ENCODE results near the gene TLR10. TPM values are rescaled to one million over a fixed set of nuclear protein-coding genes. Genes with fewer than 3 reads are reported as not detected.
"Not testable (repeated sequence)": the region's sequence is repeated elsewhere in the genome, so short reads cannot be mapped to it uniquely, and the experiment has no call there.

TLR10 gene
- polyA plus RNA-seq, 1 experiment = not detected

DNA sequence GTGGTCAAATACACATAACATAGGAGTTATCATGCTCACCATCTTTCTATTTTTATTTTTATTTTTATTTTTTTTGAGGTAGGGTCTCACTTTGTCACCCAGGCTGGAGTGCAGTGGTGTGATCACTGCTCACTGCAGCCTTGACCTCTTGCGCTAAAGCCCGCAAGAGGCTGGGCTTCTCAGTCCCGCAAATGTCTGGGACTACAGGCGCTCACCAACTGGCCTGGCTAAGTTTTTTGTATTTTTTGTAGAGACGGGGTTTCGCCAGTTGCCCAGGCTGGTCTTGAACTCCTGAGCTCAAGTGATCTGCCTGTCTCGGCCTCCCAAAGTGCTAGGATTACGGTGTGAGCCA, 295 bp upstream of the TLR10 start:
- Histone ChIP-seq H3K4me3 (ENCODE audit: low read depth, low read length) (no peak overlapping the region), H3K27me3 (ENCODE audit: control insufficient read depth, insufficient read depth, low read length) (no peaks in the 10 kb centered on the region), H3K36me3 (ENCODE audit: control insufficient read depth, insufficient read depth, low read length) (no peaks in the 10 kb centered on the region)
- CTCF ChIA-PET = interaction anchor here (0.7 to 5.7 kb wide), 18 partner anchors 8 to 736 kb away, joined by 3 to 113 read pairs (median 6); partner anchors contain the start of gene TLR1
- TF ChIP-seq, protein P1, sequence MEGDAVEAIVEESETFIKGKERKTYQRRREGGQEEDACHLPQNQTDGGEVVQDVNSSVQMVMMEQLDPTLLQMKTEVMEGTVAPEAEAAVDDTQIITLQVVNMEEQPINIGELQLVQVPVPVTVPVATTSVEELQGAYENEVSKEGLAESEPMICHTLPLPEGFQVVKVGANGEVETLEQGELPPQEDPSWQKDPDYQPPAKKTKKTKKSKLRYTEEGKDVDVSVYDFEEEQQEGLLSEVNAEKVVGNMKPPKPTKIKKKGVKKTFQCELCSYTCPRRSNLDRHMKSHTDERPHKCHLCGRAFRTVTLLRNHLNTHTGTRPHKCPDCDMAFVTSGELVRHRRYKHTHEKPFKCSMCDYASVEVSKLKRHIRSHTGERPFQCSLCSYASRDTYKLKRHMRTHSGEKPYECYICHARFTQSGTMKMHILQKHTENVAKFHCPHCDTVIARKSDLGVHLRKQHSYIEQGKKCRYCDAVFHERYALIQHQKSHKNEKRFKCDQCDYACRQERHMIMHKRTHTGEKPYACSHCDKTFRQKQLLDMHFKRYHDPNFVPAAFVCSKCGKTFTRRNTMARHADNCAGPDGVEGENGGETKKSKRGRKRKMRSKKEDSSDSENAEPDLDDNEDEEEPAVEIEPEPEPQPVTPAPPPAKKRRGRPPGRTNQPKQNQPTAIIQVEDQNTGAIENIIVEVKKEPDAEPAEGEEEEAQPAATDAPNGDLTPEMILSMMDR (IDR thresholded peaks at IDR 0.05; ENCODE audit: insufficient read depth, low read depth, low read length) = no peak
- POLR2A ChIA-PET = no interaction called here
- no peak for DNase-seq (ENCODE audit: low read depth)

DNA sequence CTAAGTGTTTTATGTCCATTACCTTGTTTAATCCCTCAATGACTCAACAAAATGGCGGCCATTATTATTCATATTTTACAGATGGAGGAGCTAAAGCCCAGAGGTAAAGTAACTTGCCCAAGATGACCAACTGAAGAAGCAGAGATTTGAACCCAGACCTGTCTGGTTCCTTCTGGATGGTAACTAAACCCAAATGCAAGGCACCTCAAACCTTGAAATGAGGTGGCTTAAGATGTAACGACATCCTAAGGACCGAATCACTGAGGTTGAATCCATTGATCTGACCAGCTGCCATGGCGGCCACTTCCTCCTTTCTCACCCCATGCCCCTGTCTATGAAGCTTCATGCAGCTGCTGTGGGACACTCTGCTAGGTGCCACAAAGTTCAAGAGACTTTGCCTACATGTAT, 932 bp downstream of the TLR10 start:
- POLR2A ChIA-PET = no interaction called here
- TF ChIP-seq, protein P1 (IDR thresholded peaks at IDR 0.05; ENCODE audit: insufficient read depth, low read depth, low read length) = no peak
- CTCF ChIA-PET = interaction anchor here (0.6 to 5.7 kb wide), 17 partner anchors 10 to 602 kb away, joined by 3 to 113 read pairs (median 5); partner anchors contain the start of gene TLR1

GRCh38 chr4:38780833-38781484, 1.8 kb downstream of the TLR10 start:
- DNase-seq (ENCODE audit: low read depth) = no peak
- TF ChIP-seq, protein P1 (IDR thresholded peaks at IDR 0.05; ENCODE audit: insufficient read depth, low read depth, low read length) = no peak
- Histone ChIP-seq H3K36me3 (ENCODE audit: control insufficient read depth, insufficient read depth, low read length) (no peaks in the 10 kb centered on the region), H3K27me3 (ENCODE audit: control insufficient read depth, insufficient read depth, low read length) (no peaks in the 10 kb centered on the region), H3K4me3 (ENCODE audit: low read depth, low read length) (no peak overlapping the region)
- CTCF ChIA-PET = interaction anchor here (0.5 to 5.7 kb wide), 7 partner anchors 10 to 607 kb away, joined by 3 to 113 read pairs (median 3); no protein-coding TSS in a partner anchor
- POLR2A ChIA-PET = no interaction called here

More for the DNA sequence above, 932 bp downstream of the TLR10 start:
- Histone ChIP-seq H3K4me3 (ENCODE audit: low read depth, low read length) (no peak overlapping the region), H3K36me3 (ENCODE audit: control insufficient read depth, insufficient read depth, low read length) (no peaks in the 10 kb centered on the region), H3K27me3 (ENCODE audit: control insufficient read depth, insufficient read depth, low read length) (no peaks in the 10 kb centered on the region)
- DNase-seq (ENCODE audit: low read depth) = no peak

GRCh38 chr4:38779790-38780189, 3.0 kb downstream of the TLR10 start:
- DNase-seq (ENCODE audit: low read depth) = no peak
- POLR2A ChIA-PET = no interaction called here
- CTCF ChIA-PET = interaction anchor here (0.6 to 3.9 kb wide), 4 partner anchors 19 to 606 kb away, joined by 3 to 113 read pairs (median 3); no protein-coding TSS in a partner anchor
- H3K4me3 ChIP-seq (ENCODE audit: low read depth, low read length) = no peak overlapping the region
- TF ChIP-seq, protein P1 (IDR thresholded peaks at IDR 0.05; ENCODE audit: insufficient read depth, low read depth, low read length) = no peak
- H3K36me3 ChIP-seq (ENCODE audit: control insufficient read depth, insufficient read depth, low read length) = no peaks in the 10 kb centered on the region
- 0 out of 2 replicates have a peak, but pooled peaks cover 3% of the 10 kb centered on the region for H3K27me3 ChIP-seq (ENCODE audit: control insufficient read depth, insufficient read depth, low read length)

GRCh38 chr4:38777925-38778324, 4.9 kb downstream of the TLR10 start:
- not testable (repeated sequence) for H3K27me3 ChIP-seq (ENCODE audit: control insufficient read depth, insufficient read depth, low read length)

More at GRCh38 chr4:38777925-38778324, 4.9 kb downstream of the TLR10 start:
- DNase-seq (ENCODE audit: low read depth); POLR2A ChIA-PET; H3K4me3 ChIP-seq (ENCODE audit: low read depth, low read length); H3K36me3 ChIP-seq (ENCODE audit: control insufficient read depth, insufficient read depth, low read length): not testable (repeated sequence)
- CTCF ChIA-PET = interaction anchor here (1.4 to 2.0 kb wide), 3 partner anchors 12 to 26 kb away, joined by 3 to 14 read pairs (median 4); no protein-coding TSS in a partner anchor
